GM21576 (cell line): Measurements from ENCODE around the gene LORICRIN.

Experiments
- ATAC-seq: cut with Tn5 transposase; IDR thresholded peaks from one replicate; pipeline ENCODE4 v1.9.1; 2021; ENCODE audit warnings: mild to moderate bottlenecking, moderate library complexity; ENCODE audit not compliant: unreplicated experiment

Gene LORICRIN

GRCh38 chr1:153248176-153248879 is 11.2 kb upstream of the LORICRIN start:
- ATAC-seq = no peak

- ATAC-seq = no peak
Observed at GRCh38 chr1:153250166-153250565, 9.3 kb upstream of the LORICRIN start.

GRCh38 chr1:153251087-153251486 is 8.4 kb upstream of the LORICRIN start:
- ATAC-seq = no peak

GRCh38 chr1:153251562-153251961 is 7.9 kb upstream of the LORICRIN start:
- ATAC-seq = no peak

GRCh38 chr1:153251988-153252387 is 7.5 kb upstream of the LORICRIN start:
- no peak for ATAC-seq

- ATAC-seq = no peak
Observed at GRCh38 chr1:153253076-153253475, 6.4 kb upstream of the LORICRIN start.

GRCh38 chr1:153253693-153254092 is 5.8 kb upstream of the LORICRIN start:
- no peak for ATAC-seq

GRCh38 chr1:153260585-153261280 is 1.2 kb downstream of the LORICRIN start:
- ATAC-seq = no peak

GRCh38 chr1:153261281-153262069 is 2.0 kb downstream of the LORICRIN start:
- no peak for ATAC-seq

GRCh38 chr1:153262070-153262366 is 2.5 kb downstream of the LORICRIN start:
- no peak for ATAC-seq

GRCh38 chr1:153262462-153263157 is 3.1 kb downstream of the LORICRIN start:
- ATAC-seq = no peak

GRCh38 chr1:153265457-153265856 is 6.0 kb downstream of the LORICRIN start:
- ATAC-seq = no peak

- ATAC-seq = no peak
Observed at GRCh38 chr1:153271711-153272110, 12.2 kb downstream of the LORICRIN start.

GRCh38 chr1:153272186-153272585 is 12.7 kb downstream of the LORICRIN start:
- no peak for ATAC-seq

- ATAC-seq = no peak
Observed at GRCh38 chr1:153277852-153278251, 18.4 kb downstream of the LORICRIN start.

- no peak for ATAC-seq
Observed at GRCh38 chr1:153288634-153289275, 29.3 kb downstream of the LORICRIN start.

- no peak for ATAC-seq
Observed at GRCh38 chr1:153291514-153291913, 32.0 kb downstream of the LORICRIN start.

- no peak for ATAC-seq
Observed at GRCh38 chr1:153292185-153292584, 32.7 kb downstream of the LORICRIN start.

GRCh38 chr1:153292740-153293479 is 33.4 kb downstream of the LORICRIN start:
- no peak for ATAC-seq

- no peak for ATAC-seq
Observed at GRCh38 chr1:153293480-153293775, 33.9 kb downstream of the LORICRIN start.
